Mesodermal cell (in vitro differentiated cells): ENCODE results near the gene MMAB.

Source experiments
- H3K27ac ChIP-seq: 2 replicates; pipeline ENCODE4 v1.7.0; 2013; ENCODE audit warnings: mild to moderate bottlenecking, low read depth, low read length, moderate library complexity; ENCODE audit not compliant: severe bottlenecking
- H3K36me3 ChIP-seq: 2 replicates; pipeline ENCODE4 v1.7.1; 2013; ENCODE audit warnings: mild to moderate bottlenecking, low read length, moderate library complexity; ENCODE audit not compliant: control insufficient read depth, insufficient read depth
- H3K4me1 ChIP-seq: one replicate; pipeline ENCODE4 v1.7.1; 2013; ENCODE audit warnings: mild to moderate bottlenecking, low read length; ENCODE audit not compliant: insufficient read depth, control insufficient read depth, poor library complexity, severe bottlenecking
- H3K4me3 ChIP-seq: 2 replicates; pipeline ENCODE4 v1.7.0; 2013; ENCODE audit warnings: low read length, control low read depth, mild to moderate bottlenecking; ENCODE audit not compliant: insufficient read depth, poor library complexity, severe bottlenecking; ENCODE audit errors: extremely low read depth
- H3K9me3 ChIP-seq: 2 replicates; pipeline ENCODE4 v1.7.1; 2013; ENCODE audit warnings: mild to moderate bottlenecking, low read length, moderate library complexity; ENCODE audit not compliant: control insufficient read depth
- WGBS, 2 experiments: methylation state at CpG; one replicate each; pipeline ENCODE4 v1.1.5; 2013; ENCODE audit warnings: missing lambda C conversion rate in 2 of 2; ENCODE audit not compliant: insufficient coverage in 2 of 2; 5-methylcytosine and 5-hydroxymethylcytosine counted together

Gene MMAB

DNA sequence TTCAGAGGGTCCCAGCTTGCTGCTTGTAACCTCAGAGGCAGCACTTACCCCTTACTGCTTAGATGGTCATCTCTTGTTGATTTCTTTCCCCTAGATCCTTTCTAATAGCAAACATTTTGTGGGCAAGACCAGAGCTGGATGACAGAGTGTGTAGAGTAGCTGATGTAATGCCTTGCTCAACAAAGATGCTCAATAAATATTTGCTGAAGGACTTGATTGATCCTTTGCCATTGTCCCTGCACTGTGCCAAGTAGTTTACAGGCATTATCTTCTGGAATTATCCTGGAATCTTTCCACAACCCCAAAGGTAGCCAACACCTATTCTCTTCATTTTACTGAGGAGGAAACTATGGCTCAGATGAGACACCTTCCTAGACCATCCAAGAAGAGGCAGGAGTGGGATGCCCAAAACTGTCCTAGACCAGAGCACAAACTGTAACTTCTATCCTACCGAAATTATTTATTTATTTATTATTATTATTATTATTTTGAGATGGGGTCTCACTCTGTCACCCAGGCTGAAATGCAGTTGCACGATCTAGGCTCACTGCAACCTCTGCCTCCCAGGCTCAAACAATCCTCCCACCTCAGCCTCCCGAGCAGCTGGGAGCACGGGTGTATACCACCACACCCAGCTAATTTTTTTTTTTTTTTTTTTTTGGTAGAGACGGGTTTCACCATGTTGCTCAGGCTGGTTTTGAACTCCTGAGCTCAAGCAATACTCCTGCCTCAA lies 1.4 kb downstream of the MMAB start:
- peaks cover 70% of the 10 kb centered on the region for H3K36me3 ChIP-seq
- H3K27ac ChIP-seq = no peak overlapping the region
- H3K4me3 ChIP-seq = peak overlapping the region; percentile 80
- H3K4me1 ChIP-seq = peaks cover 10% of the 10 kb centered on the region
- 100% methylated on average over 1 of the region's 5 CpGs for WGBS, 2 experiments
- H3K9me3 ChIP-seq = no peaks in the 10 kb centered on the region

GRCh38 chr12:109568486-109568885 lies 4.8 kb downstream of the MMAB start:
- Histone ChIP-seq H3K4me1 (peaks cover 4% of the 10 kb centered on the region), H3K36me3 (peaks cover 78% of the 10 kb centered on the region), H3K27ac (no peak overlapping the region), H3K9me3 (no peaks in the 10 kb centered on the region), H3K4me3 (no peak overlapping the region)
- WGBS, 2 experiments = 94 to 98% methylated on average over 4 to 7 of the region's 7 CpGs

GRCh38 chr12:109567967-109568366 lies 5.3 kb downstream of the MMAB start:
- Histone ChIP-seq H3K36me3 (peaks cover 84% of the 10 kb centered on the region), H3K4me1 (peaks cover 4% of the 10 kb centered on the region), H3K9me3 (no peaks in the 10 kb centered on the region), H3K27ac (no peak overlapping the region), H3K4me3 (no peak overlapping the region)
- WGBS, 2 experiments = 100% methylated on average over 2 to 3 of the region's 3 CpGs

DNA sequence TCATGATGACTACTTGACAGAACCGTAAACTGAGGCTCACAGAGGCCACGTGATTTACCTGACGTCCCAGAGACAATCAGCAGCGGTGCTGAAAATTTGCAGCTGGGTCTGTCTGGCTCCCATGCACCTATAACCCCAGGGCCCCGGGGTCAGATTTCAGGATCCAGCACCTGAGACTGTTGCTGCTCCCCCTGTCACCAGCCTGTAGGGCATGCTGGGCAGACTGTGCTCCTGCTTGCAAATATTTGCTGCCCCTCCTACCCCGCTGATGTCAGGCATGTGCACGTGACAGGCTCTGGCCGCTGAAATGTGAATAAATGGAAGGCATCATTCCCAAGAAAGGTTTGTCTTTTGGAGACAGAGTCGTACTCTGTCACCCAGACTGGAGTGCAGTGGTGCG lies 6.0 kb downstream of the MMAB start:
- Histone ChIP-seq H3K4me1 (no peaks in the 10 kb centered on the region), H3K9me3 (no peaks in the 10 kb centered on the region), H3K36me3 (peaks cover 90% of the 10 kb centered on the region), H3K27ac (no peak overlapping the region), H3K4me3 (no peak overlapping the region)
- WGBS, 2 experiments = 87 to 93% methylated on average over 10 of the region's 10 CpGs

- 92 to 98% methylated on average over 8 of the region's 8 CpGs for WGBS, 2 experiments
These were observed 6.9 kb downstream of the MMAB start for GRCh38 chr12:109566424-109566823.

DNA sequence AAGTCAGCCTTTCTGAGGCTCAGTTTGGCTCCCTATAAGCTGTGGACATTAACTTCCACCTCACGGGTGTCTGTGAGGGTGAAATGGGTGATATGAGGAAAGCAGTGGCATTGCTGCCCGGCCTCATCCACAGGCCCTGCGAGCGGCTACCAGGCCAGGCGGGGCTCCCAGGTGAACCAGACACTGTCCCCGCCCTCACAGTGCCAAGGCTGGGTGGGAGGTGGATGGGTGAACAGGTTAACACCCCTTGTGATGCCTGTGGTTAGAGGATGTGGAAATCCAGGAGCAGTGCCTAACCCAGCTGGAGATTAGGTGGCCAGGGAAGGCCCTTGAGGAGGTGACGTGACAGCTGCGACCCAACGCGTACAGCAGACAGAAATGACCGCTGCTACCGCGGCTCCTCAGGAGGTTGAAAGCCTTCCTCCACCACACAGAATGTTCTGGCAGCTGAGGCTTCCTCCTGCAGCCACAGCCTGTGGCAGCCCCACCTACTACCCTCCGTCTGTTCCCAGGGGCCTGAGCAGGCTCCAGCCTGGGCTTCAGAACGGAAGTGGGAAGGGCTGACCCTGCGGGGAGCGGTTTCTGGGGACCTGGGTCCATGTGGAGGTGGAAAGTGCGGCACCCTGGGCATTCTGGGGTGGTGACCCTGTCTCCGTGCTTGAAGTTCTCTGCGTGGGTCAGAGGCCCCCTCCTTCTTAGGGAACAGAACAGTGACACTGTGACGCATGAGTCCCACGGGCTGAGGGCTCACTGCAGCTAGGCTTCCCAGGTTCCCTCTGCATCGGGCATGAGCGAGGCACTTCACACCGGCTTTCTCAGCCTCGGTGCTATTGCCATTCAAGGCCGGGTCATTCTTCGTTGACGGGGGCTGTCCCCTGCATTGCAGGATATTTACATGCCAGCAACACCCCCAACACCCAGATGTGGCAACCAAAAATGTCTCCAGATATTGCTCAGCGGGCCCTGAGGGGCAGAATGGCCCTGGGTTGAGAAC lies 9.7 kb downstream of the MMAB start:
- no peak overlapping the region for H3K27ac ChIP-seq
- WGBS, 2 experiments = 94 to 95% methylated on average over 22 to 24 of the region's 30 CpGs
- no peaks in the 10 kb centered on the region for H3K4me1 ChIP-seq
- H3K9me3 ChIP-seq = no peaks in the 10 kb centered on the region
- no peak overlapping the region for H3K4me3 ChIP-seq
- peaks cover 70% of the 10 kb centered on the region for H3K36me3 ChIP-seq

More at GRCh38 chr12:109566424-109566823, 6.9 kb downstream of the MMAB start:
- Histone ChIP-seq H3K36me3 (peaks cover 93% of the 10 kb centered on the region), H3K4me1 (no peaks in the 10 kb centered on the region), H3K4me3 (no peak overlapping the region), H3K9me3 (no peaks in the 10 kb centered on the region), H3K27ac (no peak overlapping the region)

GRCh38 chr12:109562871-109563270 lies 10.4 kb downstream of the MMAB start:
- no peak overlapping the region for H3K27ac ChIP-seq
- no peaks in the 10 kb centered on the region for H3K4me1 ChIP-seq
- peaks cover 63% of the 10 kb centered on the region for H3K36me3 ChIP-seq
- no peaks in the 10 kb centered on the region for H3K9me3 ChIP-seq
- H3K4me3 ChIP-seq = no peak overlapping the region
- WGBS, 2 experiments = 91 to 94% methylated on average over 4 of the region's 4 CpGs

DNA sequence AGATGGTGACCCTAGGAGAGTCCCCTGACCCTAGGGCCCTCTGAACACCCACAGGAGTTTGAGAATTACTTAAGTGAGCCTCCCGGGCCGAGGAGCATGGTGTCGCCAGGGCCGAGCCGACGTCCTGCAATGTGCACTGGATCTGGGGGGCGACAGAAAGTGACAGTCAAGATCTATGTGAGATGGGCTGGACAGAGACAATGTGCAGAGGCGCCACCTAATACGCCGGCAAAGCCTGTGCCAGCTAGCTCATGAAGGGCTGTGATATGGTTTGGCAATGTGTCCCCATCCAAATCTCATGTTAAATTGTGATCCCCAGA lies 11.6 kb downstream of the MMAB start:
- peaks cover 54% of the 10 kb centered on the region for H3K36me3 ChIP-seq
- H3K4me1 ChIP-seq = no peaks in the 10 kb centered on the region
- 97 to 98% methylated on average over 10 of the region's 10 CpGs for WGBS, 2 experiments
- H3K27ac ChIP-seq = no peak overlapping the region
- no peak overlapping the region for H3K4me3 ChIP-seq
- H3K9me3 ChIP-seq = no peaks in the 10 kb centered on the region

- Histone ChIP-seq H3K27ac (no peak overlapping the region), H3K36me3 (peaks cover 50% of the 10 kb centered on the region), H3K4me3 (no peak overlapping the region), H3K9me3 (no peaks in the 10 kb centered on the region), H3K4me1 (no peaks in the 10 kb centered on the region)
- WGBS, 2 experiments = 89 to 93% methylated on average over 21 to 22 of the region's 30 CpGs
These were observed 12.2 kb downstream of the MMAB start for GRCh38 chr12:109560867-109561710.

DNA sequence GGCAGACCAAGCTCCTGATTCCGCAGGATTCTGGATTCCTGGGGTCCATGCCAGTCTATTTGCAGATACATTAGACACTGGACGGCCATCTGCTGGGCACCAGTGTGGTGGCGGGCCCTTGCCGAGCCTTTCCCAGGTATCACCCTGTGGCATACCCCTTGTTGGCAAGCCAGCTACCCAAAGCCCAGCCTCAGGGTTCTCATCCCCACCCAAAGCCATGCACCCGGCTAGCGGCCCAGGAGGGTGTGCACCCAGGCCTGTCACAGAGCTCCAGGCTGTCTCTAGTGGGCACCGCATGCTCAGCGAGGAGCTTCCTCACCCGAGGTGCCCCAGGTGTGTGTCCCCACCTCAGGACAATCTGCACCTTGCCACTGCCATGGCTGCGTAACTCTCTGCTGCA lies 13.7 kb downstream of the MMAB start:
- 90 to 99% methylated on average over 10 of the region's 10 CpGs for WGBS, 2 experiments
- Histone ChIP-seq H3K9me3 (no peaks in the 10 kb centered on the region), H3K36me3 (peaks cover 35% of the 10 kb centered on the region), H3K27ac (no peak overlapping the region), H3K4me3 (no peak overlapping the region), H3K4me1 (no peaks in the 10 kb centered on the region)
